H1 (cell line): Measurements from ENCODE around the gene ZNFX1. TPM values are rescaled to one million over a fixed set of nuclear protein-coding genes. Genes with fewer than 3 reads are reported as not detected.

Experiments used
- BRCA1 ChIP-seq: IDR thresholded peaks from 2 replicates; pipeline ENCODE4 v1.6.1; 2012; ENCODE audit warnings: low read depth, low read length, improper control_type of control experiment
- CBX8 ChIP-seq: fragments of 300-800, 300-1000 bp; sonication (generic); IDR thresholded peaks from 2 replicates; pipeline ENCODE4 v1.7.1; 2016; ENCODE audit warnings: low read depth, low read length, borderline replicate concordance
- CEBPB ChIP-seq: IDR thresholded peaks from 2 replicates; pipeline ENCODE4 v1.6.1; 2012; ENCODE audit warnings: low read depth, low read length
- JUN ChIP-seq: IDR thresholded peaks from 2 replicates; pipeline ENCODE4 v1.6.1; 2011; ENCODE audit warnings: low read depth, mild to moderate bottlenecking, improper control_type of control experiment, low read length
- KDM1A ChIP-seq: fragments of 200-600, 300-600 bp; sonication (generic); IDR thresholded peaks from 2 replicates; pipeline ENCODE4 v1.7.1; 2016; ENCODE audit warnings: mild to moderate bottlenecking, low read length, borderline replicate concordance
- polyA plus RNA-seq, 7 experiments: library from polyadenylated mRNA; depleted of rRNA in 3 of 7; stranded (reverse) in 5 of 7; unstranded in 2 of 7; fragments of >200 nt in 5 of 7; fragments of 200-250 nt in 2 of 7; gene quantifications; 1 replicate in 5 of 7; 2 replicates in 1 of 7; 4 replicates in 1 of 7; pipeline versions ENCODE4 v1.2.1 to v1.2.3, GENCODE V29; 2011 to 2013; ENCODE audit warnings: missing spikeins in 2 of 7, mixed read lengths in 2 of 7
- total RNA-seq: library from RNA; stranded (reverse); fragmentation: NEBNext Ultra II Directional; extraction: Animal tissue kit (Norgen Biotek cat#: 25700); gene quantifications from 2 replicates; pipeline ENCODE4 v1.2.1, GENCODE V29; 2021
- TF ChIP-seq, protein P1 (sequence below): fragments of 300-600 bp; sonication (generic); IDR thresholded peaks from 2 replicates; pipeline ENCODE4 v1.7.1; 2012; ENCODE audit warnings: low read length, moderate library complexity, mild to moderate bottlenecking, inconsistent platforms; ENCODE audit not compliant: insufficient replicate concordance

The ZNFX1 gene
- total and polyA plus RNA-seq, 2 of the 8 experiments (the other 6 are each of a cell fraction or from before 2014, with no cell fraction given), result 3.1 to 11.3 TPM

DNA sequence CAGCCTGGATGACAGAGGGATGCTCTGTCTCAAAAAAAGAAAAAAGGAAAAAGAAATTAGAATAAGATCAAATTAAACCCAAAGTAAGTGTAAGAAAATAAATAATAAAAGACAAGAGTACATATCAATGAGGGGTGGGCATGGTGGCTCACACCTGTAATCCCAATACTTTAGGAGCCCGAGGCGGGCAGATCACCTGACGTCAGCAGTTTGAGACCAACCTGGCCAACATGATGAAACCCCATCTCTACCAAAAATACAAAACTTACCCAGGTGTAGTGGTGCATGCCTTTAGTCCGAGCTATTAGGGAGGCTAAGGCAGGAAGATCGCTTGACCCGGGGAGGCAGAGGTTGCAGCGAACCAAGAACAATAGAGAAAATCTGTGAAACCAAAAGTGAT, 74.8 kb downstream of the ZNFX1 start (continued):
- TF ChIP-seq KDM1A, result no peak
- no peak for TF ChIP-seq BRCA1
- TF ChIP-seq JUN, result no peak
- TF ChIP-seq CEBPB, result no peak
- no peak for TF ChIP-seq CBX8
- TF ChIP-seq, protein P1, sequence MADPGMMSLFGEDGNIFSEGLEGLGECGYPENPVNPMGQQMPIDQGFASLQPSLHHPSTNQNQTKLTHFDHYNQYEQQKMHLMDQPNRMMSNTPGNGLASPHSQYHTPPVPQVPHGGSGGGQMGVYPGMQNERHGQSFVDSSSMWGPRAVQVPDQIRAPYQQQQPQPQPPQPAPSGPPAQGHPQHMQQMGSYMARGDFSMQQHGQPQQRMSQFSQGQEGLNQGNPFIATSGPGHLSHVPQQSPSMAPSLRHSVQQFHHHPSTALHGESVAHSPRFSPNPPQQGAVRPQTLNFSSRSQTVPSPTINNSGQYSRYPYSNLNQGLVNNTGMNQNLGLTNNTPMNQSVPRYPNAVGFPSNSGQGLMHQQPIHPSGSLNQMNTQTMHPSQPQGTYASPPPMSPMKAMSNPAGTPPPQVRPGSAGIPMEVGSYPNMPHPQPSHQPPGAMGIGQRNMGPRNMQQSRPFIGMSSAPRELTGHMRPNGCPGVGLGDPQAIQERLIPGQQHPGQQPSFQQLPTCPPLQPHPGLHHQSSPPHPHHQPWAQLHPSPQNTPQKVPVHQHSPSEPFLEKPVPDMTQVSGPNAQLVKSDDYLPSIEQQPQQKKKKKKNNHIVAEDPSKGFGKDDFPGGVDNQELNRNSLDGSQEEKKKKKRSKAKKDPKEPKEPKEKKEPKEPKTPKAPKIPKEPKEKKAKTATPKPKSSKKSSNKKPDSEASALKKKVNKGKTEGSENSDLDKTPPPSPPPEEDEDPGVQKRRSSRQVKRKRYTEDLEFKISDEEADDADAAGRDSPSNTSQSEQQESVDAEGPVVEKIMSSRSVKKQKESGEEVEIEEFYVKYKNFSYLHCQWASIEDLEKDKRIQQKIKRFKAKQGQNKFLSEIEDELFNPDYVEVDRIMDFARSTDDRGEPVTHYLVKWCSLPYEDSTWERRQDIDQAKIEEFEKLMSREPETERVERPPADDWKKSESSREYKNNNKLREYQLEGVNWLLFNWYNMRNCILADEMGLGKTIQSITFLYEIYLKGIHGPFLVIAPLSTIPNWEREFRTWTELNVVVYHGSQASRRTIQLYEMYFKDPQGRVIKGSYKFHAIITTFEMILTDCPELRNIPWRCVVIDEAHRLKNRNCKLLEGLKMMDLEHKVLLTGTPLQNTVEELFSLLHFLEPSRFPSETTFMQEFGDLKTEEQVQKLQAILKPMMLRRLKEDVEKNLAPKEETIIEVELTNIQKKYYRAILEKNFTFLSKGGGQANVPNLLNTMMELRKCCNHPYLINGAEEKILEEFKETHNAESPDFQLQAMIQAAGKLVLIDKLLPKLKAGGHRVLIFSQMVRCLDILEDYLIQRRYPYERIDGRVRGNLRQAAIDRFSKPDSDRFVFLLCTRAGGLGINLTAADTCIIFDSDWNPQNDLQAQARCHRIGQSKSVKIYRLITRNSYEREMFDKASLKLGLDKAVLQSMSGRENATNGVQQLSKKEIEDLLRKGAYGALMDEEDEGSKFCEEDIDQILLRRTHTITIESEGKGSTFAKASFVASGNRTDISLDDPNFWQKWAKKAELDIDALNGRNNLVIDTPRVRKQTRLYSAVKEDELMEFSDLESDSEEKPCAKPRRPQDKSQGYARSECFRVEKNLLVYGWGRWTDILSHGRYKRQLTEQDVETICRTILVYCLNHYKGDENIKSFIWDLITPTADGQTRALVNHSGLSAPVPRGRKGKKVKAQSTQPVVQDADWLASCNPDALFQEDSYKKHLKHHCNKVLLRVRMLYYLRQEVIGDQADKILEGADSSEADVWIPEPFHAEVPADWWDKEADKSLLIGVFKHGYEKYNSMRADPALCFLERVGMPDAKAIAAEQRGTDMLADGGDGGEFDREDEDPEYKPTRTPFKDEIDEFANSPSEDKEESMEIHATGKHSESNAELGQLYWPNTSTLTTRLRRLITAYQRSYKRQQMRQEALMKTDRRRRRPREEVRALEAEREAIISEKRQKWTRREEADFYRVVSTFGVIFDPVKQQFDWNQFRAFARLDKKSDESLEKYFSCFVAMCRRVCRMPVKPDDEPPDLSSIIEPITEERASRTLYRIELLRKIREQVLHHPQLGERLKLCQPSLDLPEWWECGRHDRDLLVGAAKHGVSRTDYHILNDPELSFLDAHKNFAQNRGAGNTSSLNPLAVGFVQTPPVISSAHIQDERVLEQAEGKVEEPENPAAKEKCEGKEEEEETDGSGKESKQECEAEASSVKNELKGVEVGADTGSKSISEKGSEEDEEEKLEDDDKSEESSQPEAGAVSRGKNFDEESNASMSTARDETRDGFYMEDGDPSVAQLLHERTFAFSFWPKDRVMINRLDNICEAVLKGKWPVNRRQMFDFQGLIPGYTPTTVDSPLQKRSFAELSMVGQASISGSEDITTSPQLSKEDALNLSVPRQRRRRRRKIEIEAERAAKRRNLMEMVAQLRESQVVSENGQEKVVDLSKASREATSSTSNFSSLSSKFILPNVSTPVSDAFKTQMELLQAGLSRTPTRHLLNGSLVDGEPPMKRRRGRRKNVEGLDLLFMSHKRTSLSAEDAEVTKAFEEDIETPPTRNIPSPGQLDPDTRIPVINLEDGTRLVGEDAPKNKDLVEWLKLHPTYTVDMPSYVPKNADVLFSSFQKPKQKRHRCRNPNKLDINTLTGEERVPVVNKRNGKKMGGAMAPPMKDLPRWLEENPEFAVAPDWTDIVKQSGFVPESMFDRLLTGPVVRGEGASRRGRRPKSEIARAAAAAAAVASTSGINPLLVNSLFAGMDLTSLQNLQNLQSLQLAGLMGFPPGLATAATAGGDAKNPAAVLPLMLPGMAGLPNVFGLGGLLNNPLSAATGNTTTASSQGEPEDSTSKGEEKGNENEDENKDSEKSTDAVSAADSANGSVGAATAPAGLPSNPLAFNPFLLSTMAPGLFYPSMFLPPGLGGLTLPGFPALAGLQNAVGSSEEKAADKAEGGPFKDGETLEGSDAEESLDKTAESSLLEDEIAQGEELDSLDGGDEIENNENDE, result no peak
- TF ChIP-seq, all 59 proteins: peak for 0
